SK-N-SH treated with all-trans-retinoic acid at 6 μM for 48 hours (cell line): ENCODE results near the gene CFAP20DC.

ENCODE experiments used
- ATAC-seq: fragments of 200-7000 bp; cut with Tn5 transposase; 3 replicates; pipeline ENCODE4 v1.9.1; 2020; ENCODE audit warnings: mild to moderate bottlenecking, moderate library complexity
- ARNTL ChIP-seq: fragments of 450-650 bp; formaldehyde crosslinking; IDR thresholded peaks from 2 replicates; pipeline ENCODE4 v1.5.0; 2020; ENCODE audit warnings: low read depth, mild to moderate bottlenecking, moderate library complexity, borderline replicate concordance
- CREB5 ChIP-seq: fragments of 250-450 bp; sonication (Bioruptor Pico); IDR thresholded peaks from 2 replicates; pipeline ENCODE4 v1.5.1; 2020; ENCODE audit warnings: low read depth, mild to moderate bottlenecking, moderate library complexity
- CSDC2 ChIP-seq: fragments of 250-450 bp; sonication (Bioruptor Pico); IDR thresholded peaks from 2 replicates; pipeline ENCODE4 v1.5.0; 2020; ENCODE audit warnings: mild to moderate bottlenecking, moderate library complexity
- CSRNP3 ChIP-seq: fragments of 250-450 bp; sonication (Bioruptor Pico); IDR thresholded peaks from 2 replicates; pipeline ENCODE4 v1.5.1; 2021; ENCODE audit warnings: mild to moderate bottlenecking, moderate library complexity
- ESRRG ChIP-seq: fragments of 250-450 bp; sonication (Bioruptor Pico); IDR thresholded peaks from 2 replicates; pipeline ENCODE4 v1.6.1; 2021; ENCODE audit warnings: mild to moderate bottlenecking
- GLIS3 ChIP-seq: fragments of 250-450 bp; sonication (Bioruptor Pico); IDR thresholded peaks from 2 replicates; pipeline ENCODE4 v1.5.0; 2020; ENCODE audit warnings: mild to moderate bottlenecking, moderate library complexity
- ISL1 ChIP-seq: fragments of 250-450 bp; sonication (Bioruptor Pico); IDR thresholded peaks from 2 replicates; pipeline ENCODE4 v2.1.2; 2022; ENCODE audit warnings: mild to moderate bottlenecking, moderate library complexity
- OSR1 ChIP-seq: fragments of 250-450 bp; sonication (Bioruptor Pico); IDR thresholded peaks from 2 replicates; pipeline ENCODE4 v1.8.0; 2022; ENCODE audit warnings: moderate library complexity, mild to moderate bottlenecking, inconsistent platforms
- PATZ1 ChIP-seq: fragments of 250-450 bp; sonication (Bioruptor Pico); IDR thresholded peaks from 2 replicates; pipeline ENCODE4 v1.8.0; 2020; ENCODE audit warnings: mild to moderate bottlenecking, moderate library complexity, borderline replicate concordance
- PPARA ChIP-seq: fragments of 250-450 bp; sonication (Bioruptor Pico); IDR thresholded peaks from 2 replicates; pipeline ENCODE4 v1.5.0; 2020; ENCODE audit warnings: mild to moderate bottlenecking, borderline replicate concordance
- RARB ChIP-seq: fragments of 250-450 bp; sonication (Bioruptor Pico); IDR thresholded peaks from 2 replicates; pipeline ENCODE4 v1.8.0; 2021; ENCODE audit warnings: mild to moderate bottlenecking, moderate library complexity
- SNAI2 ChIP-seq: fragments of 250-450 bp; sonication (Bioruptor Pico); IDR thresholded peaks from 2 replicates; pipeline ENCODE4 v1.5.0; 2020; ENCODE audit warnings: mild to moderate bottlenecking, moderate library complexity
- TOX ChIP-seq: fragments of 250-450 bp; sonication (Bioruptor Pico); IDR thresholded peaks from 2 replicates; pipeline ENCODE4 v1.8.0; 2021; ENCODE audit warnings: mild to moderate bottlenecking, moderate library complexity, borderline replicate concordance
- TSHZ2 ChIP-seq: fragments of 250-450 bp; sonication (Bioruptor Pico); IDR thresholded peaks from 2 replicates; pipeline ENCODE4 v1.5.0; 2020; ENCODE audit warnings: mild to moderate bottlenecking, moderate library complexity
- ZC3H10 ChIP-seq: fragments of 250-450 bp; sonication (Bioruptor Pico); IDR thresholded peaks from 2 replicates; pipeline ENCODE4 v1.5.1; 2021; ENCODE audit warnings: mild to moderate bottlenecking, moderate library complexity
- ZFP3 ChIP-seq: fragments of 250-450 bp; sonication (Bioruptor Pico); IDR thresholded peaks from 2 replicates; pipeline ENCODE4 v1.5.0; 2020; ENCODE audit warnings: mild to moderate bottlenecking, moderate library complexity
- ZFP30 ChIP-seq: fragments of 450-650 bp; formaldehyde crosslinking; IDR thresholded peaks from 2 replicates; pipeline ENCODE4 v1.5.0; 2022; ENCODE audit warnings: mild to moderate bottlenecking, moderate library complexity
- ZNF565 ChIP-seq: fragments of 450-650 bp; formaldehyde crosslinking; conservative IDR thresholded peaks from 2 replicates; pipeline ENCODE4 v1.5.0; 2020; ENCODE audit warnings: low read depth, mild to moderate bottlenecking, moderate library complexity
- ZNF70 ChIP-seq: fragments of 450-650 bp; formaldehyde crosslinking; IDR thresholded peaks from 2 replicates; pipeline ENCODE4 v1.5.0; 2020; ENCODE audit warnings: mild to moderate bottlenecking, moderate library complexity
- ZNF8 ChIP-seq: fragments of 450-650 bp; formaldehyde crosslinking; IDR thresholded peaks from 2 replicates; pipeline ENCODE4 v1.5.0; 2020; ENCODE audit warnings: mild to moderate bottlenecking, moderate library complexity

CFAP20DC gene

GRCh38 chr3:58783845-58784244 is 266.0 kb downstream of the CFAP20DC start:
- no peak for ATAC-seq

GRCh38 chr3:58779934-58780333 is 269.9 kb downstream of the CFAP20DC start:
- no peak for ATAC-seq
- TF ChIP-seq RARB (no peak), SNAI2 (CRISPR knock-in tag) (no peak), ARNTL (no peak), PATZ1 (no peak), ZNF565 (CRISPR knock-in tag) (no peak), ZNF8 (no peak), CSDC2 (CRISPR knock-in tag) (no peak), ISL1 (CRISPR knock-in tag) (no peak), ZFP3 (CRISPR knock-in tag) (no peak), TSHZ2 (CRISPR knock-in tag) (no peak), CREB5 (CRISPR knock-in tag) (no peak), ESRRG (CRISPR knock-in tag) (no peak)

More at GRCh38 chr3:58783845-58784244, 266.0 kb downstream of the CFAP20DC start:
- TF ChIP-seq CREB5 (CRISPR knock-in tag) (no peak), OSR1 (no peak), ZNF565 (CRISPR knock-in tag) (no peak), CSDC2 (CRISPR knock-in tag) (no peak), CSRNP3 (no peak), ZNF70 (no peak), ISL1 (CRISPR knock-in tag) (no peak), TSHZ2 (CRISPR knock-in tag) (no peak), GLIS3 (CRISPR knock-in tag) (no peak), ZC3H10 (CRISPR knock-in tag) (no peak)

GRCh38 chr3:58776231-58776630 is 273.6 kb downstream of the CFAP20DC start:
- ATAC-seq, result no peak
- TF ChIP-seq PPARA (CRISPR knock-in tag), result no peak
- TF ChIP-seq ZFP30 (CRISPR knock-in tag), result no peak
- no peak for TF ChIP-seq ZNF8
- TF ChIP-seq TOX (CRISPR knock-in tag), result no peak
- TF ChIP-seq CSDC2 (CRISPR knock-in tag), result no peak
- TF ChIP-seq, all 23 proteins: peak for 0
